HepG2 (cell line): ENCODE measurements around the gene TTLL12. TPM values are rescaled to one million over a fixed set of nuclear protein-coding genes. Genes with fewer than 3 reads are reported as not detected.

ENCODE experiments used
- ATF7 ChIP-seq, 2 experiments: fragments of 450-650 bp in 1 of 2; sonication (generic) in 1 of 2; formaldehyde crosslinking in 1 of 2; IDR thresholded peaks; 2 replicates each; pipeline versions ENCODE4 v1.4.0 to v1.6.1; 2016 to 2020; ENCODE audit warnings: antibody characterized with exemption in 1 of 2, mild to moderate bottlenecking in 1 of 2, missing genetic modification reagents in 1 of 2
- CENPBD1 ChIP-seq: sonication (generic); formaldehyde crosslinking; IDR thresholded peaks from 2 replicates; pipeline ENCODE4 v1.8.0; 2022; ENCODE audit warnings: missing genetic modification reagents, low read depth, mild to moderate bottlenecking, borderline replicate concordance
- HDAC1 ChIP-seq: sonication (generic); formaldehyde crosslinking; IDR thresholded peaks from 2 replicates; pipeline ENCODE4 v1.5.1; 2020; ENCODE audit warnings: mild to moderate bottlenecking, missing genetic modification reagents
- HOXD1 ChIP-seq: sonication (generic); formaldehyde crosslinking; IDR thresholded peaks from 2 replicates; pipeline ENCODE4 v1.5.0; 2020; ENCODE audit warnings: missing genetic modification reagents
- NFIC ChIP-seq: IDR thresholded peaks from 2 replicates; pipeline ENCODE4 v1.6.1; 2012; ENCODE audit warnings: mild to moderate bottlenecking, low read length, inconsistent platforms
- NFYB ChIP-seq: sonication (generic); formaldehyde crosslinking; IDR thresholded peaks from 2 replicates; pipeline ENCODE4 v1.4.0; 2020; ENCODE audit warnings: missing genetic modification reagents
- UBTF ChIP-seq: sonication (generic); formaldehyde crosslinking; IDR thresholded peaks from 2 replicates; pipeline ENCODE4 v1.4.0; 2020; ENCODE audit warnings: mild to moderate bottlenecking, missing genetic modification reagents
- ZBTB3 ChIP-seq: sonication (generic); formaldehyde crosslinking; IDR thresholded peaks from 2 replicates; pipeline ENCODE4 v1.4.0; 2020; ENCODE audit warnings: low read depth, mild to moderate bottlenecking, moderate library complexity, missing genetic modification reagents, borderline replicate concordance
- ZNF10 ChIP-seq: sonication (generic); formaldehyde crosslinking; IDR thresholded peaks from 2 replicates; pipeline ENCODE4 v1.4.0; 2020; ENCODE audit warnings: mild to moderate bottlenecking, low read depth, missing genetic modification reagents, borderline replicate concordance
- ZNF256 ChIP-seq: sonication (generic); formaldehyde crosslinking; conservative IDR thresholded peaks from 2 replicates; pipeline ENCODE4 v1.4.0; 2020; ENCODE audit warnings: missing genetic modification reagents
- ZNF878 ChIP-seq: sonication (generic); formaldehyde crosslinking; IDR thresholded peaks from 2 replicates; pipeline ENCODE4 v1.8.1; 2023; ENCODE audit warnings: mild to moderate bottlenecking, missing genetic modification reagents, moderate library complexity
- ZNF879 ChIP-seq: sonication (generic); formaldehyde crosslinking; IDR thresholded peaks from 2 replicates; pipeline ENCODE4 v1.8.1; 2023; ENCODE audit warnings: missing genetic modification reagents
- ZSCAN29 ChIP-seq: sonication (generic); formaldehyde crosslinking; conservative IDR thresholded peaks from 2 replicates; pipeline ENCODE4 v1.4.0; 2020; ENCODE audit warnings: mild to moderate bottlenecking, missing genetic modification reagents
- polyA plus RNA-seq, 8 experiments: library from polyadenylated mRNA; depleted of rRNA in 3 of 8; stranded (reverse) in 7 of 8; unstranded in 1 of 8; fragments of >200 nt; fragmentation: Illumina TruSeq in 4 of 8; extraction: Trizol in 4 of 8; gene quantifications; 2 replicates each; pipeline versions ENCODE4 v1.2.1 to v1.2.3, GENCODE V29; 2011 to 2016; ENCODE audit warnings: low read depth in 4 of 8, missing spikeins in 1 of 8, mixed read lengths in 1 of 8; ENCODE audit not compliant: insufficient read depth in 1 of 8
- total RNA-seq, 5 experiments: library from RNA; depleted of rRNA; stranded (reverse); fragments of >200 nt; fragmentation: Illumina TruSeq; extraction: Trizol; gene quantifications; 2 replicates each; pipeline ENCODE4 v1.2.3, GENCODE V29; 2016; ENCODE audit warnings: low read depth in 1 of 5
- TF ChIP-seq, protein P1 (sequence below): IDR thresholded peaks from 2 replicates; pipeline ENCODE4 v1.6.1; 2016; ENCODE audit warnings: missing biosample characterization, missing genetic modification reagents, low read depth
- TF ChIP-seq, protein P2 (sequence below): sonication (generic); formaldehyde crosslinking; IDR thresholded peaks from one replicate; pipeline ENCODE4 v1.5.1; 2020; ENCODE audit warnings: mild to moderate bottlenecking, missing genetic modification reagents; ENCODE audit errors: not compliant biosample characterization

TTLL12 gene
- total and polyA plus RNA-seq, 2 of the 13 experiments (the other 11 are each of a cell fraction or from before 2014, with no cell fraction given), result 11.9 to 38.1 TPM

DNA sequence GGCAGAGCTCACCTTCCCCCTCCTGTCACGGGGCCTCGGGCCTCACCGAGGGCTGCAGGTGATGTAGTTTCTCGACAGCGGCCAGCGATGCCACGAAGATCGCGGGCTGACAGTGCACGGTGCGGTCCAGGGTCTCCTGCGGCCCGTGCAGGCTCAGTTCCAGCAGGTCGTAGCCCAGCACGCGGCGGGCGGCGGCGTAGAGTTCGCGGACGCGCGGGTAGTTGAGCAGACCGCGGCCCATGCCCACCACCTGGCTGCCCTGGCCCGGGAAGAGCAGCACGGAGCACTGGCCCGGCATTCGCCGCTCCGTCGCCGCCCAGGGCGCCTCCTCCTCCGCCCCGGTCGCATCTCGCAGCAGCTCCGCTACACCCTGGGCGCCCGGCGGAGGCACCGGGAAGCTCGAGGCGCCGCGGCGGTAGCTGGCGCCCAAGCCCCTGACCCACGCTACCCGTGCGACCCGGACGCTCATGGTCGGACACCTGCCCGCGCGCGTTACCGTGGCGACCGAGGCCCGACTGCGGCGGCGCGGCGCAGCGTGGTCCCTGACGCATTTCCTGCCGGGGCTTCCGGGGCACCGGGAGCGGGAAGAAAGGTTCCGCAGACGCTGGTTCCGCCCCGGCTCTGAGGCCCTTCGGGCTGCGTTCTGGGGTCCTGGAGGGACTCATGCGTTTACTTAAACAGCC lies 43.9 kb downstream of the TTLL12 start, which contains the start of gene MCAT (continued):
- TF ChIP-seq, protein P1, sequence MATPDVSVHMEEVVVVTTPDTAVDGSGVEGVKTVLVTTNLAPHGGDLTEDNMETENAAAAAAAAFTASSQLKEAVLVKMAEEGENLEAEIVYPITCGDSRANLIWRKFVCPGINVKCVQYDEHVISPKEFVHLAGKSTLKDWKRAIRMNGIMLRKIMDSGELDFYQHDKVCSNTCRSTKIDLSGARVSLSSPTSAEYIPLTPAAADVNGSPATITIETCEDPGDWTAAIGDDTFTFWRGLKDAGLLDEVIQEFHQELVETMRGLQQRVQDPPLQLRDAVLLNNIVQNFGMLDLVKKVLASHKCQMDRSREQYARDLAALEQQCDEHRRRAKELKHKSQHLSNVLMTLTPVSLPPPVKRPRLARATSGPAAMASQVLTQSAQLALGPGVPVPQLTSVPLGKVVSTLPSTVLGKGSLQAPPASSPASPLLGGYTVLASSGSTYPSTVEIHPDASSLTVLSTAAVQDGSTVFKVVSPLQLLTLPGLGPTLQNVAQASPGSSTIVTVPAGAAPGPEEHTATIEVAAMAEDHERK (CRISPR knock-in tag), result peak; percentile 99
- TF ChIP-seq NFYB (CRISPR knock-in tag) (no peak), HOXD1 (0 out of 2 replicates have a peak, but pooled peaks have one; percentile 62), UBTF (CRISPR knock-in tag) (peak; percentile 91), NFIC (no peak; the same call in 1 of the 2 replicates), ATF7 (IDR thresholded peaks at IDR 0.05) (no peak), ATF7 (CRISPR knock-in tag; IDR thresholded peaks at IDR 0.05) (no peak), ZNF879 (CRISPR knock-in tag) (no peak), HDAC1 (peak; percentile 98), ZNF10 (CRISPR knock-in tag) (no peak), ZNF256 (CRISPR knock-in tag) (no peak; the same call in 1 of the 2 replicates), ZBTB3 (CRISPR knock-in tag) (no peak), CENPBD1 (no peak), ZSCAN29 (CRISPR knock-in tag) (no peak), ZNF878 (CRISPR knock-in tag) (no peak)
- TF ChIP-seq, protein P2, sequence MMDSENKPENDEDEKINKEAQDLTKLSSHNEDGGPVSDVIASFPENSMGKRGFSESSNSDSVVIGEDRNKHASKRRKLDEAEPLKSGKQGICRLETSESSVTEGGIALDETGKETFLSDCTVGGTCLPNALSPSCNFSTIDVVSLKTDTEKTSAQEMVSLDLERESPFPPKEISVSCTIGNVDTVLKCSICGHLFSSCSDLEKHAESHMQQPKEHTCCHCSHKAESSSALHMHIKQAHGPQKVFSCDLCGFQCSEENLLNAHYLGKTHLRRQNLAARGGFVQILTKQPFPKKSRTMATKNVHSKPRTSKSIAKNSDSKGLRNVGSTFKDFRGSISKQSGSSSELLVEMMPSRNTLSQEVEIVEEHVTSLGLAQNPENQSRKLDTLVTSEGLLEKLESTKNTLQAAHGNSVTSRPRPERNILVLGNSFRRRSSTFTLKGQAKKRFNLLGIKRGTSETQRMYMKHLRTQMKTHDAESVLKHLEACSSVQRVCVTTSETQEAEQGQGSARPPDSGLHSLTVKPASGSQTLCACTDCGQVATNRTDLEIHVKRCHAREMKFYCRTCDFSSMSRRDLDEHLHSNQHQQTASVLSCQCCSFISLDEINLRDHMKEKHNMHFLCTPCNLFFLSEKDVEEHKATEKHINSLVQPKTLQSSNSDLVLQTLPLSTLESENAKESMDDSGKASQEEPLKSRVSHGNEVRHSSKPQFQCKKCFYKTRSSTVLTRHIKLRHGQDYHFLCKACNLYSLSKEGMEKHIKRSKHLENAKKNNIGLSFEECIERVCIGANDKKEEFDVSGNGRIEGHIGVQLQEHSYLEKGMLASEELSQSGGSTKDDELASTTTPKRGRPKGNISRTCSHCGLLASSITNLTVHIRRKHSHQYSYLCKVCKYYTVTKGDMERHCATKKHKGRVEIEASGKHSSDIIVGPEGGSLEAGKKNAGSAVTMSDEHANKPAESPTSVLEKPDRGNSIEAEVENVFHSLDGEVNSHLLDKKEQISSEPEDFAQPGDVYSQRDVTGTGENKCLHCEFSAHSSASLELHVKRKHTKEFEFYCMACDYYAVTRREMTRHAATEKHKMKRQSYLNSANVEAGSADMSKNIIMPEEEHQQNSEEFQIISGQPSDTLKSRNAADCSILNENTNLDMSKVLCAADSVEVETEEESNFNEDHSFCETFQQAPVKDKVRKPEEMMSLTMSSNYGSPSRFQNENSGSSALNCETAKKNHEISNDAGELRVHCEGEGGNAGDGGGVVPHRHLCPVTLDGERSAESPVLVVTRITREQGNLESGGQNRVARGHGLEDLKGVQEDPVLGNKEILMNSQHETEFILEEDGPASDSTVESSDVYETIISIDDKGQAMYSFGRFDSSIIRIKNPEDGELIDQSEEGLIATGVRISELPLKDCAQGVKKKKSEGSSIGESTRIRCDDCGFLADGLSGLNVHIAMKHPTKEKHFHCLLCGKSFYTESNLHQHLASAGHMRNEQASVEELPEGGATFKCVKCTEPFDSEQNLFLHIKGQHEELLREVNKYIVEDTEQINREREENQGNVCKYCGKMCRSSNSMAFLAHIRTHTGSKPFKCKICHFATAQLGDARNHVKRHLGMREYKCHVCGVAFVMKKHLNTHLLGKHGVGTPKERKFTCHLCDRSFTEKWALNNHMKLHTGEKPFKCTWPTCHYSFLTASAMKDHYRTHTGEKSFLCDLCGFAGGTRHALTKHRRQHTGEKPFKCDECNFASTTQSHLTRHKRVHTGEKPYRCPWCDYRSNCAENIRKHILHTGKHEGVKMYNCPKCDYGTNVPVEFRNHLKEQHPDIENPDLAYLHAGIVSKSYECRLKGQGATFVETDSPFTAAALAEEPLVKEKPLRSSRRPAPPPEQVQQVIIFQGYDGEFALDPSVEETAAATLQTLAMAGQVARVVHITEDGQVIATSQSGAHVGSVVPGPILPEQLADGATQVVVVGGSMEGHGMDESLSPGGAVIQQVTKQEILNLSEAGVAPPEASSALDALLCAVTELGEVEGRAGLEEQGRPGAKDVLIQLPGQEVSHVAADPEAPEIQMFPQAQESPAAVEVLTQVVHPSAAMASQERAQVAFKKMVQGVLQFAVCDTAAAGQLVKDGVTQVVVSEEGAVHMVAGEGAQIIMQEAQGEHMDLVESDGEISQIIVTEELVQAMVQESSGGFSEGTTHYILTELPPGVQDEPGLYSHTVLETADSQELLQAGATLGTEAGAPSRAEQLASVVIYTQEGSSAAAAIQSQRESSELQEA, result no peak
